Stomach (tissue), 9 donors: Measurements from ENCODE around the gene SLC31A1. TPM values are rescaled to one million over a fixed set of nuclear protein-coding genes. Genes with fewer than 3 reads are reported as not detected.

Source experiments
- DNase-seq, 2 donors: peaks; one replicate each; pipeline versions ENCODE4 v3.0.0 to v3.0.0-alpha.2; 2013 to 2019
- H3K27ac ChIP-seq, 5 donors: fragments of 200-600 bp in 4 of 5; sonication (generic) in 4 of 5; one replicate each; pipeline ENCODE4 v1.5.1; 2013 to 2019; ENCODE audit warnings: mild to moderate bottlenecking in 1 of 5, moderate library complexity in 1 of 5
- H3K27me3 ChIP-seq, 3 donors: fragments of 200-600 bp; sonication (generic); one replicate each; pipeline ENCODE4 v1.5.1; 2017 to 2019; ENCODE audit warnings: mixed run types in 1 of 3
- H3K36me3 ChIP-seq, 4 donors: fragments of 200-600 bp; sonication (generic); 1 replicate in 3 of 4; 2 replicates in 1 of 4; pipeline ENCODE4 v1.5.1; 2016 to 2019
- H3K4me1 ChIP-seq, 4 donors: fragments of 200-600 bp; sonication (generic); one replicate each; pipeline ENCODE4 v1.5.1; 2016 to 2019
- H3K4me3 ChIP-seq, 4 donors: fragments of 200-600 bp; sonication (generic) in 3 of 4; one replicate each; pipeline ENCODE4 v1.5.1; 2016 to 2019; ENCODE audit warnings: mild to moderate bottlenecking in 1 of 4
- H3K9me3 ChIP-seq, 4 donors: fragments of 200-600 bp; sonication (generic); one replicate each; pipeline ENCODE4 v1.5.1; 2016 to 2019
- CTCF ChIP-seq, 7 experiments: fragments of 450-650 bp in 4 of 7; fragments of 200-600 bp in 3 of 7; sonication (generic) in 3 of 7; IDR thresholded peaks; one replicate each; pipeline ENCODE4 v1.5.1; 2016 to 2019; ENCODE audit warnings: antibody characterized with exemption in 7 of 7, control low read depth in 2 of 7, mild to moderate bottlenecking in 1 of 7
- EP300 ChIP-seq: sonication (generic); formaldehyde crosslinking; IDR thresholded peaks from one replicate; pipeline ENCODE4 v1.6.1; 2017; ENCODE audit warnings: antibody characterized with exemption
- POLR2A ChIP-seq, 4 donors: fragments of 450-650 bp; IDR thresholded peaks; one replicate each; pipeline ENCODE4 v1.6.1; 2016; ENCODE audit warnings: antibody characterized with exemption in 4 of 4, control low read depth in 2 of 4, mild to moderate bottlenecking in 1 of 4, moderate library complexity in 1 of 4
- POLR2AphosphoS5 ChIP-seq, 3 donors: sonication (generic); formaldehyde crosslinking; IDR thresholded peaks; one replicate each; pipeline ENCODE4 v1.6.1; 2016; ENCODE audit warnings: antibody characterized with exemption in 3 of 3
- WGBS, 5 donors: extraction: QIAGEN DNeasy Blood & Tissue Kit in 3 of 5; methylation state at CpG; one replicate each; pipeline versions ENCODE4 v1.1.5 to v1.1.7; 2013 to 2018; 5-methylcytosine and 5-hydroxymethylcytosine counted together
- intact Hi-C: fragments of 100-400 bp; cut with DNase I; formaldehyde crosslinking; loops from one replicate; pipeline ENCODE4 v1.15.1; 2023; ENCODE audit warnings: low total_unique reads
- polyA plus RNA-seq, 3 donors: library from polyadenylated mRNA; stranded (reverse); fragments of 200-250 nt; gene quantifications; one replicate each; pipeline ENCODE4 v1.2.3, GENCODE V29; 2013
- total RNA-seq, 5 donors: library from RNA; depleted of rRNA; stranded (reverse); fragments of >200 nt; gene quantifications; one replicate each; pipeline versions ENCODE4 v1.1.0 to v1.2.3, GENCODE V29; 2014 to 2016
- donor health status: healthy with polysubstance abuse.
- donor health status: Bipolar disorder and iron deficiency.
- donor health status: healthy.

SLC31A1 gene
- total and polyA plus RNA-seq, 8 donors = 4.7 to 106 (median 12.2) TPM

GRCh38 chr9:113210815-113211214, 10.5 kb upstream of the SLC31A1 start:
- no peak for TF ChIP-seq POLR2A (IDR thresholded peaks at IDR 0.05)
- TF ChIP-seq POLR2AphosphoS5 (IDR thresholded peaks at IDR 0.05) = no peak
- no peak for TF ChIP-seq EP300
- TF ChIP-seq CTCF (IDR thresholded peaks at IDR 0.05) = no peak
- Histone ChIP-seq H3K27me3 (no peaks in the 10 kb centered on the region), H3K9me3 (no peaks in the 10 kb centered on the region), H3K27ac (no peak overlapping the region), H3K36me3 (peaks cover 30 to 67% (median 60%) of the 10 kb centered on the region in 4 donors), H3K4me3 (no peak overlapping the region), H3K4me1 (peaks cover 0 to 15% (median 7%) of the 10 kb centered on the region in 4 donors)
- no peak for DNase-seq
- WGBS, 5 donors = 92 to 97% (median 95%) methylated on average over 10 of the region's 10 CpGs
- intact Hi-C loops = no loop called here

GRCh38 chr9:113215132-113215531, 6.2 kb upstream of the SLC31A1 start:
- H3K9me3 ChIP-seq = no peaks in the 10 kb centered on the region
- intact Hi-C loops = no loop called here
- H3K27me3 ChIP-seq = no peaks in the 10 kb centered on the region
- no peak overlapping the region for H3K4me3 ChIP-seq
- 41 to 58% (median 48%) methylated on average over 3 of the region's 3 CpGs for WGBS, 5 donors
- no peak for TF ChIP-seq POLR2AphosphoS5 (IDR thresholded peaks at IDR 0.05)
- no peak for TF ChIP-seq EP300
- TF ChIP-seq POLR2A (IDR thresholded peaks at IDR 0.05) = no peak
- no peak for TF ChIP-seq CTCF (IDR thresholded peaks at IDR 0.05)
- peaks cover 20 to 52% (median 37%) of the 10 kb centered on the region in 4 donors for H3K4me1 ChIP-seq
- H3K36me3 ChIP-seq = peaks cover 6 to 24% (median 17%) of the 10 kb centered on the region in 4 donors
- peak in 1 of 2 donors; percentile 60 for DNase-seq
- peak overlapping the region in 1 of 5 donors; percentile 2 for H3K27ac ChIP-seq

DNA sequence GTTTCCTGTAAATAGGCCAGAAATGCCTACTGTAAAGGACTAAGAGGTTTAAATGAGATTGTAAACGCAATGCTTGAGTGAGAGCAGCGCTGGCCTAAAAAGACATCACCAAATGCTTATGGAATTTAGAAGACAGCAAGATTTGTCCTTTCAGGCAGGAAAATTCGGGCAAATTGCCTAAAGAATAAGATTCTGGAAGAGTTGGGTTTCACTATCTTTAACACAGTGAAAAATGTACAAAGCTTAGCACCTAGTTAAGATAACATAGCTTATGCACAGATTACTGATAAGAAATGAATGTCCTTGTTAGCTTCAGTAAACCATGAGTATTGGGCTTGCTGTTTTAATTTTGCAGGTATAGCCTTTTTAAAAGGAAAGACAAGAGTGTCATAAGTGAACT, 4.9 kb upstream of the SLC31A1 start:
- H3K27me3 ChIP-seq = no peaks in the 10 kb centered on the region
- peaks cover 0 to 11% (median 4%) of the 10 kb centered on the region in 4 donors for H3K36me3 ChIP-seq
- H3K4me3 ChIP-seq = no peak overlapping the region
- no peak for DNase-seq
- H3K9me3 ChIP-seq = no peaks in the 10 kb centered on the region
- WGBS, 5 donors = 73 to 83% (median 76%) methylated on average over 3 of the region's 3 CpGs
- H3K27ac ChIP-seq = no peak overlapping the region
- H3K4me1 ChIP-seq = peaks cover 23 to 58% (median 43%) of the 10 kb centered on the region in 4 donors
- TF ChIP-seq CTCF (IDR thresholded peaks at IDR 0.05) (no peak), EP300 (no peak), POLR2AphosphoS5 (IDR thresholded peaks at IDR 0.05) (no peak), POLR2A (IDR thresholded peaks at IDR 0.05) (no peak)
- intact Hi-C loops = no loop called here

- 66 to 86% (median 74%) methylated on average over 3 of the region's 3 CpGs for whole genome bisulfite sequencing, 5 donors
- Histone ChIP-seq H3K9me3 (no peaks in the 10 kb centered on the region), H3K27me3 (no peaks in the 10 kb centered on the region), H3K4me3 (peak overlapping the region in 2 of 4 donors; percentile 71 to 73), H3K27ac (peak overlapping the region in 3 of 5 donors; percentile 23 to 93 (median 85)), H3K36me3 (peaks cover 0 to 3% (median under 1%) of the 10 kb centered on the region in 4 donors), H3K4me1 (peaks cover 31 to 86% (median 55%) of the 10 kb centered on the region in 4 donors)
- intact Hi-C loops = no loop called here
- TF ChIP-seq EP300 (no peak), CTCF (IDR thresholded peaks at IDR 0.05) (no peak), POLR2A (IDR thresholded peaks at IDR 0.05) (no peak), POLR2AphosphoS5 (IDR thresholded peaks at IDR 0.05) (no peak)
- DNase-seq = no peak
Measured at GRCh38 chr9:113219186-113219936, 2.0 kb upstream of the SLC31A1 start.
